ENCODE measurements around the gene SCO1. TPM values are rescaled to one million over a fixed set of nuclear protein-coding genes. Genes with fewer than 3 reads are reported as not detected.

Gene SCO1
- total RNA-seq, 1 donor from 2014 or later, result 27.4 TPM

- no peak for DNase-seq (ENCODE audit: extremely low spot score, unreplicated experiment)
- TF ChIP-seq CTCF (IDR thresholded peaks at IDR 0.05), result no peak
- no peaks in the 10 kb centered on the region for H3K27me3 Mint-ChIP-seq (ENCODE audit: unreplicated experiment)
- no peak within 1 kb of the TSS for H3K4me3 Mint-ChIP-seq (ENCODE audit: unreplicated experiment)
- H3K27ac Mint-ChIP-seq (ENCODE audit: unreplicated experiment), result no peak within 1 kb of the TSS
- H3K4me1 Mint-ChIP-seq (ENCODE audit: unreplicated experiment), result no peaks in the 10 kb centered on the region
- no peaks in the 10 kb centered on the region for H3K36me3 Mint-ChIP-seq (ENCODE audit: unreplicated experiment)
- no peaks in the 10 kb centered on the region for H3K9me3 Mint-ChIP-seq (ENCODE audit: unreplicated experiment)
Observed at GRCh38 chr17:10657148-10657547, 40.2 kb downstream of the SCO1 start, which contains the start of gene MYH3. MYH3 (minus strand) TSS chr17:10657309; CDS start chr17:10655064, 2,245 bp downstream.

- TF ChIP-seq CTCF (IDR thresholded peaks at IDR 0.05), result no peak
- no peaks in the 10 kb centered on the region for H3K4me1 Mint-ChIP-seq (ENCODE audit: unreplicated experiment)
- H3K36me3 Mint-ChIP-seq (ENCODE audit: unreplicated experiment), result no peaks in the 10 kb centered on the region
- no peak for DNase-seq (ENCODE audit: extremely low spot score, unreplicated experiment)
- H3K9me3 Mint-ChIP-seq (ENCODE audit: unreplicated experiment), result no peaks in the 10 kb centered on the region
- H3K4me3 Mint-ChIP-seq (ENCODE audit: unreplicated experiment), result no peak overlapping the region
- no peaks in the 10 kb centered on the region for H3K27me3 Mint-ChIP-seq (ENCODE audit: unreplicated experiment)
- no peak overlapping the region for H3K27ac Mint-ChIP-seq (ENCODE audit: unreplicated experiment)
Observed at GRCh38 chr17:10653987-10654386, 43.3 kb downstream of the SCO1 start.

GRCh38 chr17:10652984-10653659 is 44.2 kb downstream of the SCO1 start:
- no peaks in the 10 kb centered on the region for H3K4me1 Mint-ChIP-seq (ENCODE audit: unreplicated experiment)
- H3K27ac Mint-ChIP-seq (ENCODE audit: unreplicated experiment), result no peak overlapping the region
- H3K4me3 Mint-ChIP-seq (ENCODE audit: unreplicated experiment), result no peak overlapping the region
- no peaks in the 10 kb centered on the region for H3K27me3 Mint-ChIP-seq (ENCODE audit: unreplicated experiment)
- H3K36me3 Mint-ChIP-seq (ENCODE audit: unreplicated experiment), result no peaks in the 10 kb centered on the region
- DNase-seq (ENCODE audit: extremely low spot score, unreplicated experiment), result no peak
- no peak for TF ChIP-seq CTCF (IDR thresholded peaks at IDR 0.05)
- no peaks in the 10 kb centered on the region for H3K9me3 Mint-ChIP-seq (ENCODE audit: unreplicated experiment)

- Mint-ChIP-seq H3K4me1 (ENCODE audit: unreplicated experiment) (no peaks in the 10 kb centered on the region), H3K4me3 (ENCODE audit: unreplicated experiment) (no peak overlapping the region), H3K36me3 (ENCODE audit: unreplicated experiment) (no peaks in the 10 kb centered on the region), H3K9me3 (ENCODE audit: unreplicated experiment) (no peaks in the 10 kb centered on the region), H3K27ac (ENCODE audit: unreplicated experiment) (no peak overlapping the region), H3K27me3 (ENCODE audit: unreplicated experiment) (no peaks in the 10 kb centered on the region)
- DNase-seq (ENCODE audit: extremely low spot score, unreplicated experiment), result no peak
- no peak for TF ChIP-seq CTCF (IDR thresholded peaks at IDR 0.05)
Observed at GRCh38 chr17:10651927-10652326, 45.4 kb downstream of the SCO1 start.

- Mint-ChIP-seq H3K36me3 (ENCODE audit: unreplicated experiment) (no peaks in the 10 kb centered on the region), H3K9me3 (ENCODE audit: unreplicated experiment) (no peaks in the 10 kb centered on the region), H3K4me3 (ENCODE audit: unreplicated experiment) (no peak overlapping the region), H3K27me3 (ENCODE audit: unreplicated experiment) (no peaks in the 10 kb centered on the region), H3K27ac (ENCODE audit: unreplicated experiment) (no peak overlapping the region), H3K4me1 (ENCODE audit: unreplicated experiment) (no peaks in the 10 kb centered on the region)
- no peak for DNase-seq (ENCODE audit: extremely low spot score, unreplicated experiment)
- TF ChIP-seq CTCF (IDR thresholded peaks at IDR 0.05), result no peak
Observed at GRCh38 chr17:10649602-10650001, 47.7 kb downstream of the SCO1 start.
